ENCODE data around the gene MARCHF10.
"Not testable (repeated sequence)": the region's sequence is repeated elsewhere in the genome, so short reads cannot be mapped to it uniquely, and the experiment has no call there.

Gene MARCHF10

DNA sequence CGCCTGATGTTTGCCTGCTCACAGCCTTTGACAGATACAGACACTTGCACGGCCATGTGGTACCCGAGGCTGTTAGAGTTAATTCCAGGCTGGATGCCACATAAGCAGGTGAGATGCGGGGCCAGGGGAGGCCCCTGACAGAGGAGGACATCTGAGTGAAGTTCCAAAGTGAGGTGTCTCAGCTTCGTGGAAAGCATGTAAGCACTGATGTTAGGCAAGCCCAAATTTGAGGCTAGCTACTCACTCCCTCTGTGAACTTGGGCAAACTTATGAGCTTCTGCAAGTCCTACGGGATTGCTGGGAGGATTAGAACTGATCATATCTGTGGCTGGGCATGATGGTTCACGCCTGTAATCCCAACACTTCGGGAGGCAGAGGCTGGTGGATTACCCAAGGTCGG, 39.3 kb upstream of the MARCHF10 start:
- DNase-seq (ENCODE audit: insufficient read length, low spot score) (no peak), FAIRE-seq (no peak)
- TF ChIP-seq POLR2AphosphoS5 (IDR thresholded peaks at IDR 0.05; ENCODE audit: low read depth, low read length) (no peak), TAF1 (IDR thresholded peaks at IDR 0.05; ENCODE audit: low read depth, low read length) (no peak), POLR2A (IDR thresholded peaks at IDR 0.05; ENCODE audit: low read depth, low read length) (no peak), PAX5 (IDR thresholded peaks at IDR 0.05; ENCODE audit: insufficient read depth, low read length, severe bottlenecking) (no peak), SPI1 (IDR thresholded peaks at IDR 0.05; ENCODE audit: low read depth, low read length) (no peak), POU2F2 (IDR thresholded peaks at IDR 0.05; ENCODE audit: low read depth, low read length) (no peak)

DNA sequence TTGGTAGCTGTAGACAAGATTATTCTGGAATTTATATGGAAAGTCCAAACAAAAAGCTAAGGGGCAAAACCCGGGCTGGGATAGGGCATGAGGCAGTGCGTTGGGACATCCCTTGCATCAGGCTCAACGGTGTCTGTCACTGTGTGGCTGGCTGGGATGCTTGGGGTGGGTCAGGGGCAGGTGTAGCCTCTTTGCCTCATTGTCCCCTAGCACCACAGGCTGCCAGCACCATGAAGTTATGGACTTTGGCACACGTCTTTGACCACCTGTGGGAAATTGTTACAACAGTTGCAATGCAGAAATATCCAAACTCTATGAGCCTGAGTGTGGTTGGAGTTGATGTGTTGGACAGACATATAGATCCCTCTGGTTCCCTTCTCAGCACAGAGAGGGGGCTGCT, 32.8 kb upstream of the MARCHF10 start:
- TF ChIP-seq POLR2AphosphoS5 (IDR thresholded peaks at IDR 0.05; ENCODE audit: low read depth, low read length) (no peak), POLR2A (IDR thresholded peaks at IDR 0.05; ENCODE audit: low read depth, low read length) (no peak), PAX5 (IDR thresholded peaks at IDR 0.05; ENCODE audit: insufficient read depth, low read length, severe bottlenecking) (no peak), TAF1 (IDR thresholded peaks at IDR 0.05; ENCODE audit: low read depth, low read length) (no peak), POU2F2 (IDR thresholded peaks at IDR 0.05; ENCODE audit: low read depth, low read length) (no peak), SPI1 (IDR thresholded peaks at IDR 0.05; ENCODE audit: low read depth, low read length) (no peak)
- no peak for FAIRE-seq

DNA sequence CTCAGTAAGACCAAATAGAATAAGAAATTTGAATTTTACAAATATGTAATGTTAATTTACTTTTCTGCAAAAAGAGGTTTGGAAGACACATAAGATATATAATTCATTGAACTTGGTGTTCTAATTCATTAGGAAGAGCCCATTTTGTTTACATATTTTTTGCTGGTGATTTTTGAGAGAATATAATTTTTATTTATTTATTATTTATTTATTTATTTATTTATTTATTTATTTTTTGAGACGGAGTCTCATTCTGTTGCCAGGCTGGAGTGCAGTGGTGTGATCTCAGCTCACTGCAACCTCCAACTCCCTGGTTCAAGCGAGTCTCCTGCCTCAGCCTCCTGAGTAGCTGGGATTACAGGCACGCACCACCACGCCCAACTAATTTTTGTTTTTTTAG, 25.7 kb upstream of the MARCHF10 start:
- FAIRE-seq; DNase-seq (ENCODE audit: insufficient read length, low spot score): not testable (repeated sequence)

More for the DNA sequence above, 32.8 kb upstream of the MARCHF10 start:
- DNase-seq (ENCODE audit: insufficient read length, low spot score) = no peak

DNA sequence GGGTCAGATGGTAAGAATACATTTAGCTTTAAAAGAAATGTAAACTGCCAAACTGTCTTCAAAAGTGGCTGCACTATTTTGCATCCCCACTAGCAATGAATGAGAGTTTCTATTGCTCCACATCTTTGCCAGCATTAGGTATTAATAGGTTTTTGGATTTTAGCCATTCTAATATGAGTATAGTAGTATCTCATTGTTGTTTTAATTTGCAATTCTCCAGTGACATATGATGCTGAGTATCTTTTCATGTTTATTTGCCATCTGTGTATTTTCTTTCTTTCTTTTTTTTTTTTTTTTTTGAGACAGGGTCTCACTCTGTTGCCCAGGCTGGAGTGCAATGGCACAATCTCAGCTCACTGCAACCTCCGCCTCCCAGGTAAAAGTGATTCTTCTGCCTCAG, 24.3 kb upstream of the MARCHF10 start:
- no peak for FAIRE-seq
- no peak for DNase-seq (ENCODE audit: insufficient read length, low spot score)
- TF ChIP-seq TAF1 (IDR thresholded peaks at IDR 0.05; ENCODE audit: low read depth, low read length) (no peak), POLR2AphosphoS5 (IDR thresholded peaks at IDR 0.05; ENCODE audit: low read depth, low read length) (no peak), PAX5 (IDR thresholded peaks at IDR 0.05; ENCODE audit: insufficient read depth, low read length, severe bottlenecking) (no peak), SPI1 (IDR thresholded peaks at IDR 0.05; ENCODE audit: low read depth, low read length) (no peak), POLR2A (IDR thresholded peaks at IDR 0.05; ENCODE audit: low read depth, low read length) (no peak), POU2F2 (IDR thresholded peaks at IDR 0.05; ENCODE audit: low read depth, low read length) (no peak)

DNA sequence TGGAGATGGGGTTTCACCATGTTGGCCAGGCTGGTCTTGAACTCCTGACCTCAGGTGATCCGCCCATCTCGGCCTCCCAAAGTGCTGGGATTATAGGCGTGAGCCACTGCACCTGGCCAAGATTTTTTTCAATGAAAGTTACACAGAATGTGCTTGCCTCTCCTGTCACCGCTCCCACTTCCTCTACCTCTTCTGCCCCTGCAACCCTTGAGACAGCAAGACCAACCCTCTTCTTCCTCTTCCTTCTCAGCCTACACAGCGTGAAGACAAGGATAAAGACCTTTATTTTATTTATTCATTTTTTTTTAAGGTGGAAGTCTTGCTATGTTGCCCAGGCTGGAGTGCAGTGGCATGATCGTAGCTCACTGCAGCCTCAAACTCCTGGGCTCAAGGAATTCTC, 23.0 kb upstream of the MARCHF10 start:
- DNase-seq (ENCODE audit: insufficient read length, low spot score); FAIRE-seq: not testable (repeated sequence)

DNA sequence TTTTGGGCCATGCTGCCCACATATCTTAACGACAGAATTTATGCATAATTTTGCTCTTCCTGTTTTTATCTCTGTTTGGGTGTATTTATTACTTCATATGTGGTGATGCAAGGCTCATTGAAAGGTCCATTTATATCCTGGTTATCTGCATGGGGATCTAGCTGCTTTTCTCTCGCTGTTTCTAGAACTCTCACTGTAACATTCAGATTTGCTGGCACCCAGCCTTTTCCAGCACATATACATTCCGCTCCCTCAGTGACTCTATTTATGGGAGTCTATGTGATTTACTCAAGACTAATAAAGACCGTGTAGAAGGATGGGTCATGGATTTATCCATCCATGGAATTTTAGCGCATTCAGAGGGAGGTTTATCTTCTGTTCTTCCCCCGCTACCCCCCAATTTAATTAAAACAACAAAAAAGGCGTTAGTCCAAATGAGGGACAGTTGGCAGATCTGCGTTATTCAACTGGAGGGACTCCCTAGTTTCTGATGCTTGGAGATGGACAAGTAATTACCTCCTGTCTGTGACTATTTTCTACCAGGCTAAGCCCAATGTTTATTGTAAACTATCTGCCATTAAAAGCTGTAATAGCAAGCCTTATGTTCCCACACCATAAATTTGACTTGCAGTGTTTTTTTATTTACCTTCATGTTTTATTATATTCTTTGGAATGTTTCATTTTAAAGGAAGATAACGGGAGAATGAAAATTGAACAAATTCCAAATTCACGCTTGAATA, 19.8 kb upstream of the MARCHF10 start:
- DNase-seq (ENCODE audit: insufficient read length, low spot score) (no peak), FAIRE-seq (no peak)
- TF ChIP-seq POU2F2 (IDR thresholded peaks at IDR 0.05; ENCODE audit: low read depth, low read length) (no peak), PAX5 (IDR thresholded peaks at IDR 0.05; ENCODE audit: insufficient read depth, low read length, severe bottlenecking) (no peak), SPI1 (IDR thresholded peaks at IDR 0.05; ENCODE audit: low read depth, low read length) (no peak), POLR2A (IDR thresholded peaks at IDR 0.05; ENCODE audit: low read depth, low read length) (no peak), POLR2AphosphoS5 (IDR thresholded peaks at IDR 0.05; ENCODE audit: low read depth, low read length) (no peak), TAF1 (IDR thresholded peaks at IDR 0.05; ENCODE audit: low read depth, low read length) (no peak)

DNA sequence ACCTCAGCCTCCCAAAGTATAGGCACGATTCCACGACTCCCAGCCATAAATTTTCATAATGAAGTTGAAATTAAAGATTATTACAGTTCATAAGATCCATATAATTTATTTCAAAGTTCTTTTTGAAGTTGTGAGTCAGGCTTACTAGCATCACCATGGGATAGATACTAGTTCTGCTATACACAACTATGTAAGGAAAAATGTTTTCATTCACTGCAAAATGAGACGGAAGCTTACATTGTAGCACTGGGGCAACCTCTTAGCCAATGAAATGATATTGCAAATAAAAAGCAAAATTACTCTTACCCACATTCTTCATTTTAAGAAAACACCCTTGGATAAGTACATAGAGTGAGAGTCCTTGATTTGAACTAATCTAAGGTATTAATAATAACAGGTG, 18.8 kb upstream of the MARCHF10 start:
- DNase-seq (ENCODE audit: insufficient read length, low spot score) (no peak), FAIRE-seq (no peak)
- no peak for TF ChIP-seq PAX5 (IDR thresholded peaks at IDR 0.05; ENCODE audit: insufficient read depth, low read length, severe bottlenecking)
- TF ChIP-seq POU2F2 (IDR thresholded peaks at IDR 0.05; ENCODE audit: low read depth, low read length) = no peak
- TF ChIP-seq TAF1 (IDR thresholded peaks at IDR 0.05; ENCODE audit: low read depth, low read length) = no peak
- TF ChIP-seq POLR2AphosphoS5 (IDR thresholded peaks at IDR 0.05; ENCODE audit: low read depth, low read length) = no peak
- TF ChIP-seq SPI1 (IDR thresholded peaks at IDR 0.05; ENCODE audit: low read depth, low read length) = no peak
- TF ChIP-seq POLR2A (IDR thresholded peaks at IDR 0.05; ENCODE audit: low read depth, low read length) = no peak

DNA sequence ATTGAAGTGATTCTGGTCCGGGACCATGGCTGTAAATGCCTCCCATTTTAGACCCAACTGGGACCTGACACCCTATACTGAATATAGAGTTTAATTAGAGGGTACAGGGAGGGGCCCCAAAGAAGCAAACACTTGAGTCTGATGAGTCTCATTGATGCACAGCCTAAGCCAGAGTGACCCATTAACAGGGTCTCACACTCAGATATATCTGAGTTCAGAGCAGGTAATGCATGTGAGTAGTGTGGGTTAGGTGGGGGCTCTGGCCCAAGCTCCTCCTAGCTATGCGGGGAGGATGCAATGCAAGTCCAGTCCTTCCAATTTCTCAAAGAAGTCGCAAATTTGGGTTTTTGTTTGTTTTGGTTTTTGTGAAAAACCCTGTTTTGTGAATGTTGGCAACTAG, 17.1 kb upstream of the MARCHF10 start:
- TF ChIP-seq SPI1 (IDR thresholded peaks at IDR 0.05; ENCODE audit: low read depth, low read length) (no peak), TAF1 (IDR thresholded peaks at IDR 0.05; ENCODE audit: low read depth, low read length) (no peak), PAX5 (IDR thresholded peaks at IDR 0.05; ENCODE audit: insufficient read depth, low read length, severe bottlenecking) (no peak), POU2F2 (IDR thresholded peaks at IDR 0.05; ENCODE audit: low read depth, low read length) (no peak)
- DNase-seq (ENCODE audit: insufficient read length, low spot score) (no peak), FAIRE-seq (no peak)

DNA sequence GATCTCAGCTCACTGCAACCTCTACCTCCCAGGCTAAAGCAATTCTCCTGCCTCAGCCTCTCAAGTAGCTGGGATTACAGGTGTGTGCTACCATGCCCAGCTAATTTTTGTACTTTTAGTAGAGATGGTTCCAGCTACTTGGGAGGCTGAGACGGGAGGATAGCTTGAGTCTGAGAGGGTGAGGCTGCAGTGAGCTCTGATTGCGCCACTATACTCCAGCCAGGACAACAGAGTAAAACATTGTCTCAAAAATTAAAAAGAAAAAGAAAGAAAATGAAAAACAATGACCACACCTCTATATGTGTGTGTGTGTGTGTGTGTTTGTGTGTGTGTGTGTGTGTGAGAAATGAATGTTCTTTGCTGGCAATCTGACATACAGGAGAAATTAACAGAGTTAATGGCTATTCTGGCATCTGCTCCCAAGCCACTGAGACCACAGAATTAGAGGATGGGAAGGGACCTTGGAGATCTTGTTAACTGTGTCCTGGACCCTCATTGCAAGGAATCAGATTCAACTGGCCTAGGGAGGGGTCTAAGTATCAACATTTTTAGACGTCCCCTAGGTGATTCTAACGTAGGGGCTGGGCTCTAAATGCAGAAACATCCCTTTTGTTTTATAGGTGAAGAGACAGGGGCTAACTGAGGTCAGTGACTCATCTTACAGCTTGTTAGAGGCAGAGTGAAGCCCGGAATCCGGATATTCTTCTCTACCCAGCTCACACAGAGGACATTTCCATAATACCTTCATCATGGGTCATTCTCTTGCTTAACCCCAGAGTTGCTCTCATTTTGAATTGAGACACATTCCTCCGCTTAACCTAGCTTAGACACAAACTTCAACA, 16.4 kb upstream of the MARCHF10 start:
- TF ChIP-seq TAF1 (IDR thresholded peaks at IDR 0.05; ENCODE audit: low read depth, low read length) (no peak), PAX5 (IDR thresholded peaks at IDR 0.05; ENCODE audit: insufficient read depth, low read length, severe bottlenecking) (no peak), POLR2AphosphoS5 (IDR thresholded peaks at IDR 0.05; ENCODE audit: low read depth, low read length) (no peak), POLR2A (IDR thresholded peaks at IDR 0.05; ENCODE audit: low read depth, low read length) (no peak), SPI1 (IDR thresholded peaks at IDR 0.05; ENCODE audit: low read depth, low read length) (no peak), POU2F2 (IDR thresholded peaks at IDR 0.05; ENCODE audit: low read depth, low read length) (no peak)
- FAIRE-seq (no peak), DNase-seq (ENCODE audit: insufficient read length, low spot score) (no peak)

Measured in GM12891 (cell line).